ENCODE data around the gene NUDT14.

DNA sequence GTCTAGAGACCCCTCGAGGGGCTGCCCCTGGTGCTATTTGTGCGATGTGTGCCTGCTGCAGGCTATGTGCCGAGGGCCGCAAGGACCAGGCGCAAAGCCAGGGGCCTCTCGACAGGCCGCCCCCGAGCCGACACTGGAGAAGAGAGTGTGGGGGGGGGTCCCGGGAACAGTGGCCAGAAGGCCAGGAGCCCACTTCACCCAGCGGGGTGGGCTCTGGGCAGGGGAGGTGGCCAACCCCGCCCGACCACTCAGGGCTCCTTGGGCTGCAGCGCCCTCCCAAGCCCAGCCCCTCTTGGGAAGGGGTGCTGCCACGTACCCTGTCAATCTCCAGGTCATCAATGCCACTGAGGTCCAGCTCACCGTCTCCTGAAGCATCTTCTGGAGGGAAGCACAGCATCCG is 38.6 kb upstream of the NUDT14 start:
- TF ChIP-seq YY1 (tag by site-specific recombination; IDR thresholded peaks at IDR 0.05) (no peak), ZNF132 (tag by site-specific recombination; IDR thresholded peaks at IDR 0.05; ENCODE audit: borderline replicate concordance) (no peak), ATF2 (tag by site-specific recombination; IDR thresholded peaks at IDR 0.05; ENCODE audit: low read depth) (no peak), OSR2 (tag by site-specific recombination; IDR thresholded peaks at IDR 0.05) (no peak), ZNF707 (tag by site-specific recombination; IDR thresholded peaks at IDR 0.05) (no peak), ZNF10 (tag by site-specific recombination; IDR thresholded peaks at IDR 0.05) (no peak), BCL11A (tag by site-specific recombination; IDR thresholded peaks at IDR 0.05; ENCODE audit: low read depth) (no peak), MYNN (tag by site-specific recombination; IDR thresholded peaks at IDR 0.05; ENCODE audit: borderline replicate concordance) (no peak), MZF1 (tag by site-specific recombination; IDR thresholded peaks at IDR 0.05; ENCODE audit: borderline replicate concordance) (no peak), ZNF18 (tag by site-specific recombination; IDR thresholded peaks at IDR 0.05) (no peak), ZNF416 (tag by site-specific recombination; IDR thresholded peaks at IDR 0.05) (no peak), HOXA7 (CRISPR knock-in tag; IDR thresholded peaks at IDR 0.05; ENCODE audit: borderline replicate concordance) (no peak), IKZF3 (tag by site-specific recombination; IDR thresholded peaks at IDR 0.05) (no peak)
- TF ChIP-seq, protein P1, sequence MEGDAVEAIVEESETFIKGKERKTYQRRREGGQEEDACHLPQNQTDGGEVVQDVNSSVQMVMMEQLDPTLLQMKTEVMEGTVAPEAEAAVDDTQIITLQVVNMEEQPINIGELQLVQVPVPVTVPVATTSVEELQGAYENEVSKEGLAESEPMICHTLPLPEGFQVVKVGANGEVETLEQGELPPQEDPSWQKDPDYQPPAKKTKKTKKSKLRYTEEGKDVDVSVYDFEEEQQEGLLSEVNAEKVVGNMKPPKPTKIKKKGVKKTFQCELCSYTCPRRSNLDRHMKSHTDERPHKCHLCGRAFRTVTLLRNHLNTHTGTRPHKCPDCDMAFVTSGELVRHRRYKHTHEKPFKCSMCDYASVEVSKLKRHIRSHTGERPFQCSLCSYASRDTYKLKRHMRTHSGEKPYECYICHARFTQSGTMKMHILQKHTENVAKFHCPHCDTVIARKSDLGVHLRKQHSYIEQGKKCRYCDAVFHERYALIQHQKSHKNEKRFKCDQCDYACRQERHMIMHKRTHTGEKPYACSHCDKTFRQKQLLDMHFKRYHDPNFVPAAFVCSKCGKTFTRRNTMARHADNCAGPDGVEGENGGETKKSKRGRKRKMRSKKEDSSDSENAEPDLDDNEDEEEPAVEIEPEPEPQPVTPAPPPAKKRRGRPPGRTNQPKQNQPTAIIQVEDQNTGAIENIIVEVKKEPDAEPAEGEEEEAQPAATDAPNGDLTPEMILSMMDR (tag by site-specific recombination; IDR thresholded peaks at IDR 0.05) = no peak

All from HEK293 (cell line).